Psoas muscle (tissue), 8 donors: Measurements from ENCODE around the gene PIEZO1. TPM values are rescaled to one million over a fixed set of nuclear protein-coding genes. Genes with fewer than 3 reads are reported as not detected.

ENCODE experiments used
- ATAC-seq, 4 donors: fragments of 200-7000 bp; cut with Tn5 transposase; one replicate each; pipeline ENCODE4 v1.9.1; 2020; ENCODE audit warnings: moderate library complexity in 3 of 4, mild to moderate bottlenecking in 2 of 4
- DNase-seq, 2 donors: peaks; one replicate each; pipeline ENCODE4 v3.0.0-alpha.2; 2020
- H3K27ac ChIP-seq: fragments of 200-600 bp; one replicate; pipeline ENCODE4 v1.8.0; 2022
- H3K27me3 ChIP-seq, 3 donors: fragments of 200-600 bp in 1 of 3; one replicate each; pipeline versions ENCODE4 v1.6.1 to v1.8.0; 2013 to 2022; ENCODE audit warnings: low read length in 2 of 3, mild to moderate bottlenecking in 2 of 3, moderate library complexity in 1 of 3; ENCODE audit not compliant: insufficient read depth in 3 of 3
- H3K36me3 ChIP-seq, 2 donors: fragments of 200-600 bp in 1 of 2; one replicate each; pipeline versions ENCODE4 v1.6.1 to v1.8.0; 2013 to 2022; ENCODE audit warnings: low read depth in 1 of 2, mild to moderate bottlenecking in 1 of 2, moderate library complexity in 1 of 2; ENCODE audit not compliant: insufficient read depth in 1 of 2
- H3K4me1 ChIP-seq: fragments of 200-600 bp; one replicate; pipeline ENCODE4 v1.8.0; 2022
- H3K4me3 ChIP-seq: fragments of 200-600 bp; one replicate; pipeline ENCODE4 v1.8.0; 2022; ENCODE audit warnings: mild to moderate bottlenecking
- H3K9me3 ChIP-seq: fragments of 200-600 bp; one replicate; pipeline ENCODE4 v1.8.0; 2022
- WGBS, 3 donors: extraction: QIAGEN DNeasy Blood & Tissue Kit; methylation state at CpG; one replicate each; pipeline versions ENCODE4 v1.1.6 to v1.1.7; 2013; 5-methylcytosine and 5-hydroxymethylcytosine counted together
- intact Hi-C, 2 donors: fragments of 100-400 bp; cut with DNase I; formaldehyde crosslinking; loops; one replicate each; pipeline versions ENCODE4 v1.11.0 to v1.14.2; 2022
- polyA plus RNA-seq, 3 donors: library from polyadenylated mRNA; stranded (reverse); fragments of 200-250 nt; gene quantifications; one replicate each; pipeline ENCODE4 v1.2.3, GENCODE V29; 2013
- total RNA-seq, 4 donors: library from RNA; stranded (reverse); fragmentation: NEBNext Ultra II Directional in 2 of 4; extraction: Animal tissue kit (Norgen Biotek cat#: 25700) in 2 of 4; gene quantifications; one replicate each; pipeline versions ENCODE4 v1.2.1 to v1.2.4, GENCODE V29; 2021 to 2023
- TF ChIP-seq, protein P1 (sequence below): fragments of 200-600 bp; IDR thresholded peaks from one replicate; pipeline ENCODE4 v1.8.0; 2022; ENCODE audit warnings: antibody characterized with exemption
- donor health status: healthy with polysubstance abuse.
- donor health status: DM: no; HTN: no; CAD: no; lungs with moderate emphysema.
- donor health status: Bipolar disorder and iron deficiency.
- donor health status: healthy.
- donor health status: DM: yes; HTN: yes; CAD: no.
- donor health status: DM: no; HTN: no; CAD: no.
- donor health status: DM: no; HTN: no; CAD: no.
- donor health status: DM: yes; HTN: yes; CAD: no.

Gene PIEZO1
- total and polyA plus RNA-seq, 7 donors, result 7.2 to 26.8 (median 10.2) TPM

DNA sequence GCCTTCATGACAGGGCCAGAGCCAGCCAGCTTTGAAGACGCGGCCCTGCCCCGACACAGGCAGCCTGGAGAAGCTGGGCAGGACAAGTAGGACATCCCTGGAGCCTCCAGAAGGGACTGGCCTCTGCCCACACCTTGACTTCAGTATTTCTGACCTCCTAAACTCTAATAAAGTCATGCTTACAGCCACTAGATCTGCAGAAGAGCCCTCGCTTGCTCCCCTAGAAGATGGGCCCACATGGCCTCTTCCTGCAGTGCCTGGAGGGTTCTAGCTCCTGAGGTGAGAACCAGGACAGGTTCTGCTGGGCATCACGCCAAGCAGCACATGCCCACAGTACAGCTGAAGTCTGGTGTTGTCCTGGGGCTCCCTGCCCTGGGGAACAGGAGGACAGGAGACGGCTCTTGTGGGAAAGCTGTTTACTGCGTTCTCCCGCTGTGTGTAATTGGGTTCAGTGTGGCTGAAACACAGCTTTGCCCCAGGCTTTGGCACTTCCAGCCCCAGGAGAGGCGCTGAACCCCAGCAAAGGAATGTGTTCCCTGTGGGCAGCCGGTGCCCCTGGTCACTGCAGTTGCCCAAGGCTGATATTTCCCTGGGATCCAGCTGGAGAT lies 24.2 kb upstream of the PIEZO1 start:
- Histone ChIP-seq H3K27ac (no peak overlapping the region), H3K9me3 (no peaks in the 10 kb centered on the region), H3K4me1 (peaks cover 13% of the 10 kb centered on the region), H3K4me3 (no peak overlapping the region), H3K27me3 (peaks cover 0 to 5% (median 0%) of the 10 kb centered on the region in 3 donors), H3K36me3 (peaks cover 6 to 25% of the 10 kb centered on the region in 2 donors)
- DNase-seq (peak in 1 of 2 donors; percentile 51), ATAC-seq (no peak)
- TF ChIP-seq, protein P1, sequence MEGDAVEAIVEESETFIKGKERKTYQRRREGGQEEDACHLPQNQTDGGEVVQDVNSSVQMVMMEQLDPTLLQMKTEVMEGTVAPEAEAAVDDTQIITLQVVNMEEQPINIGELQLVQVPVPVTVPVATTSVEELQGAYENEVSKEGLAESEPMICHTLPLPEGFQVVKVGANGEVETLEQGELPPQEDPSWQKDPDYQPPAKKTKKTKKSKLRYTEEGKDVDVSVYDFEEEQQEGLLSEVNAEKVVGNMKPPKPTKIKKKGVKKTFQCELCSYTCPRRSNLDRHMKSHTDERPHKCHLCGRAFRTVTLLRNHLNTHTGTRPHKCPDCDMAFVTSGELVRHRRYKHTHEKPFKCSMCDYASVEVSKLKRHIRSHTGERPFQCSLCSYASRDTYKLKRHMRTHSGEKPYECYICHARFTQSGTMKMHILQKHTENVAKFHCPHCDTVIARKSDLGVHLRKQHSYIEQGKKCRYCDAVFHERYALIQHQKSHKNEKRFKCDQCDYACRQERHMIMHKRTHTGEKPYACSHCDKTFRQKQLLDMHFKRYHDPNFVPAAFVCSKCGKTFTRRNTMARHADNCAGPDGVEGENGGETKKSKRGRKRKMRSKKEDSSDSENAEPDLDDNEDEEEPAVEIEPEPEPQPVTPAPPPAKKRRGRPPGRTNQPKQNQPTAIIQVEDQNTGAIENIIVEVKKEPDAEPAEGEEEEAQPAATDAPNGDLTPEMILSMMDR, result no peak
- WGBS, 3 donors, result 86 to 90% (median 89%) methylated on average over 10 of the region's 10 CpGs
- intact Hi-C loops, result no loop called here

DNA sequence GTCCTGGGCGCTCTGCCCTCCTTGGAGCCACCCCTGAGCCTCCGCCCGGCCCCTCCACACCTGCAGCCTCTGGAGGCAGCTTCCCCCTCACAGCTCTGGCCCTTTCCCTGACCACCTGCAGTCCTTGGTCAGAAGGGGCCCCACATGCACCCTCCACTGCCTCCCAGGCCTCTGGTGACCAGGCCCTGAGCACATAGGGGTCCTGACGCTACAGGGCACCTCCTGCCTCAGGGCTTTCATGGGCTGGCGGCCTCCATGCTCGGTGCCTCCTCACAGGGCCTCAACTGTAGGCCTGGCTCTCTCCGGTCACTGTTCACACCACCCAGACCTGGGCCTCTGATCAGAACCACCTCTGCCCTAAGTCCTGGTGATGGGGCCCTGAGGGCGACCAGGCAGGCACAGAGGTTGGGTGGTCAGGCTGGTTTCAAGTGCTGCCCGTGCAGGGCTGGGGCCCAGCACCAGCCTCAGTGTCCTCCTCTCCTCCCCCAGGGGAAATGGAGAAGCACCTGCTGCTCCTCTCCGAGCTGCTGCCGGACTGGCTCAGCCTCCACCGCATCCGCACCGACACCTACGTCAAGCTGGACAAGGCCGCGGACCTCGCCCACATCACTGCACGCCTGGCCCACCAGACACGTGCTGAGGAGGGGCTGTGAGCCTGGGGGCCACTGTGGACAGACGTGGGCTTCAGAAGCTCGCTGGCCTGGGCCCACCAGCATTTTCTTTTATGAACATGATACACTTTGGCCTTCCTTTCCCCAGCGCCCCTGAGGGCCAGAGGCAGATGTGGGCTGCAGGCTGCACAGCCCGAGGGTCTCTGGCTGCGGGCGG lies 22.8 kb upstream of the PIEZO1 start:
- no peaks in the 10 kb centered on the region for H3K9me3 ChIP-seq
- H3K4me3 ChIP-seq, result no peak overlapping the region
- peaks cover 13% of the 10 kb centered on the region for H3K4me1 ChIP-seq
- no peak overlapping the region for H3K27ac ChIP-seq
- intact Hi-C loops, result no loop called here
- ATAC-seq, result no peak
- peak in 1 of 2 donors; percentile 60 for DNase-seq
- WGBS, 3 donors, result 83 to 90% (median 85%) methylated on average over 26 of the region's 26 CpGs
- TF ChIP-seq, protein P1, result no peak
- H3K36me3 ChIP-seq, result peaks cover 6 to 25% of the 10 kb centered on the region in 2 donors
- peaks cover 0 to 6% (median 0%) of the 10 kb centered on the region in 3 donors for H3K27me3 ChIP-seq

DNA sequence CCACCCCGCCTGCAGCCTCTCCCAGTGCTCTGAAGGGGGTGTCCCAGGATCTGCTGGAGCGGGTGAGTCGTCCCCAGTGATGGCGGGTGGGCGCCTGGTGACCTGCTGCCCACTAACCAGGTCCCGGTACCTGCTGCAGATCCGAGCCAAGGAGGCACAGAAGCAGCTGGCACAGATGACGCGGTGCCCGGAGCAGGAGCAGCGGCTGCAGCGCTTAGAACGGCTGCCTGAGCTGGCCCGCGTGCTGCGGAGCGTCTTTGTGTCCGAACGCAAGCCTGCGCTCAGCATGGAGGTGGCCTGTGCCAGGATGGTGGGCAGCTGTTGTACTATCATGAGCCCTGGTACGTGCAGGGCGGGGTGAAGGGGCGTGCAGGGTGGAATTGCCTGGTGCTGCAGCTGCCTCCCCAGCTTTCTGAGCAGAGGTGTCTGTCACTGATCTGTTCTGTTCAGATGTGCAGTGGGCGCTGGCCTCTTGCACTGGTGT lies 22.2 kb upstream of the PIEZO1 start:
- intact Hi-C loops, result no loop called here
- Histone ChIP-seq H3K27me3 (peaks cover 0 to 6% (median 0%) of the 10 kb centered on the region in 3 donors), H3K9me3 (no peaks in the 10 kb centered on the region), H3K36me3 (peaks cover 6 to 25% of the 10 kb centered on the region in 2 donors), H3K4me1 (peaks cover 13% of the 10 kb centered on the region), H3K4me3 (no peak overlapping the region), H3K27ac (no peak overlapping the region)
- ATAC-seq (no peak), DNase-seq (peak in 1 of 2 donors; percentile 53)
- TF ChIP-seq, protein P1, result no peak
- 24 to 47% (median 37%) methylated on average over 24 of the region's 24 CpGs for WGBS, 3 donors

DNA sequence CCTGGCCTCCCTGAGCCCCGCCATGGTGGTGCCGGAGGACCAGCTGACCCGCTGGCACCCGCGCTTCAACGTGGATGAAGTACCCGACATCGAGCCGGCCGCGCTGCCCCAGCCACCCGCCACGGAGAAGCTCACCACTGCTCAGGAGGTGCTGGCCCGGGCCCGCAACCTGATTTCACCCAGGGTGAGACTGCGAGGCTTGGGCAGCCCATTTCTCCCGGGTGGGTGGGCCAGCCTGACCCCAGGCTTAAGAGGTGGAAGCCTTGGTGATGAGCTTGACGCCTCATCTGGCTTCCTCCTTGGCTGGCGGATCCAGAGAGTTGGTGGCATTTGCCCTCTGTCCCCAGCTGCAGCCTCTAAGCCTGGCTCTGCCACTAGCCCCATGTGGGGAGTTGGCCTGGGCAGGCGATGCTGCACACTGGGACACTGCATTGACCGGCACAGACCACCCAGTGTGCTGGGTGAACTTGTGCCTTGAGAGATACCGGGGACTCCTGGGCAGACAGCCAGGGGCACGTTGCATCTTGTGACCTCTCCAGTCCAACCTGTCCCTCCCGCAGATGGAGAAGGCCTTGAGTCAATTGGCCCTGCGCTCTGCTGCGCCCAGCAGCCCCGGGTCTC lies 21.6 kb upstream of the PIEZO1 start:
- intact Hi-C loops, result no loop called here
- H3K4me3 ChIP-seq, result no peak overlapping the region
- no peaks in the 10 kb centered on the region for H3K9me3 ChIP-seq
- H3K27ac ChIP-seq, result no peak overlapping the region
- H3K27me3 ChIP-seq, result peaks cover 0 to 6% (median 0%) of the 10 kb centered on the region in 3 donors
- peaks cover 6 to 25% of the 10 kb centered on the region in 2 donors for H3K36me3 ChIP-seq
- TF ChIP-seq, protein P1, result no peak
- DNase-seq (peak in 1 of 2 donors; percentile 55), ATAC-seq (no peak)
- 45 to 63% (median 51%) methylated on average over 24 to 27 of the region's 27 CpGs for WGBS, 3 donors
- H3K4me1 ChIP-seq, result peaks cover 13% of the 10 kb centered on the region
